HT1080 (cell line): Measurements from ENCODE around the gene TTC38. TPM values are rescaled to one million over a fixed set of nuclear protein-coding genes. Genes with fewer than 3 reads are reported as not detected.

ENCODE experiments used
- DNase-seq: peaks from one replicate; pipeline ENCODE4 v3.0.0-alpha.2; 2015; ENCODE audit warnings: low read depth
- total RNA-seq: library from RNA; depleted of rRNA; stranded (reverse); fragments of >200 nt; shearing (Covaris generic); gene quantifications from 2 replicates; pipeline ENCODE4 v1.2.3, GENCODE V29; 2014; rRNA removed

Gene TTC38
- total RNA-seq, 1 experiment from 2014 or later, result 26.0 TPM

GRCh38 chr22:46327691-46328465, 60.1 kb downstream of the TTC38 start:
- DNase-seq, result no peak

GRCh38 chr22:46328797-46329196, 61.0 kb downstream of the TTC38 start:
- no peak for DNase-seq

GRCh38 chr22:46329616-46330015, 61.8 kb downstream of the TTC38 start:
- DNase-seq, result no peak

- no peak for DNase-seq
Observed at GRCh38 chr22:46330426-46330825, 62.6 kb downstream of the TTC38 start.

- DNase-seq, result no peak
Observed at GRCh38 chr22:46331496-46331895, 63.7 kb downstream of the TTC38 start.

- peak; percentile 84 for DNase-seq
Observed at GRCh38 chr22:46335201-46336118, 67.7 kb downstream of the TTC38 start, which contains the start of gene TRMU. TSS of gene TRMU (plus strand) at chr22:46335714. CDS start at chr22:46335765, 51 bp downstream.

- no peak for DNase-seq
Observed at GRCh38 chr22:46336119-46337078, 68.6 kb downstream of the TTC38 start.

GRCh38 chr22:46337870-46338269, 70.1 kb downstream of the TTC38 start:
- no peak for DNase-seq

- no peak for DNase-seq
Observed at GRCh38 chr22:46338636-46339035, 70.8 kb downstream of the TTC38 start.

GRCh38 chr22:46339956-46340355, 72.1 kb downstream of the TTC38 start:
- no peak for DNase-seq

GRCh38 chr22:46340676-46341075, 72.9 kb downstream of the TTC38 start:
- no peak for DNase-seq

Other genes with a start within 250 kb of the TTC38 start
- 4.3 and 4.7 TPM in 2 replicates for gene PPARA, start 117.5 kb upstream of the TTC38 start, total RNA-seq
- 18.1 and 20.3 TPM in 2 replicates for gene CDPF1, start 17.7 kb upstream of the TTC38 start, total RNA-seq
- gene PKDREJ, start 4.7 kb upstream of the TTC38 start, total RNA-seq, result not detected in 2 replicates
- 33.2 and 34.2 TPM in 2 replicates for gene GTSE1, start 28.9 kb downstream of the TTC38 start, total RNA-seq
- 68.0 and 72.1 TPM in 2 replicates for gene TRMU, start 67.7 kb downstream of the TTC38 start, total RNA-seq